ENCODE results near the gene TEX101.
"Not testable (repeated sequence)": the region's sequence is repeated elsewhere in the genome, so short reads cannot be mapped to it uniquely, and the experiment has no call there.

The TEX101 gene

GRCh38 chr19:43420954-43421353 lies 6.3 kb downstream of the TEX101 start:
- no peak for DNase-seq (ENCODE audit: low spot score)

DNA sequence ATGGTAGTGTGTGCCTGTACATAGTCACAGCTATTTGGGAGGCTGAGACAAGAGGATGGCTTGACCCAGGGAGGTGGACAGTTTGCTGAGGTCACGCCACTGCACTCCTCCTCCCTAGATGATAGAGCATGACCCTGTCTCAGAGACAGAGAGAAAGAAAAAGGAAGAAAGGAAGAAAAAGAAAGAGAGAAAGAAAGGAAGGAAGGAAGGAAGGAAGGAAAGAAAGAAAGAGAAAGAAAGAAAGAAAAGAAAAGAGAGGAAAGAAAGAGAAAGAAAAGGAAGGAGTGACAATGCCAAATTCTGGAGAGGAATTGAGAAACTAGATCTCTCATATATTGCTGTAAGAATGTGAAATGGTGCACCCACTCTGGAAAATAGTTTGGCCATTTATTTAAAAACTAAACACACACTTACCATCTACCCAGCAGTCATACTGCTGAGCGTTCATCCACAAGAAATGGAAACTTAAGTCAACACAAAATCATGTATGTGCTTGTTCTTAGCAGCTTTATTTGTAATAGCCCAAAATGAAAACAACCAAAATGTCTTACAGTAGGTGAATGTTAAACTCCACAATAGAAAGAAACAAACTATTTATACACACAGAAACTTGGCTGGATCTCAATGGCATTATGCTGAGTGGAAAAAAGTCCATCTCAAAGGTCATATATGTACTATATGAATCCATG lies 7.5 kb downstream of the TEX101 start:
- DNase-seq (ENCODE audit: low spot score) = no peak

- DNase-seq (ENCODE audit: low spot score) = no peak
Observed at GRCh38 chr19:43422689-43423066, 8.0 kb downstream of the TEX101 start.

- DNase-seq (ENCODE audit: low spot score) = no peak
Observed at GRCh38 chr19:43423779-43424178, 9.1 kb downstream of the TEX101 start.

DNA sequence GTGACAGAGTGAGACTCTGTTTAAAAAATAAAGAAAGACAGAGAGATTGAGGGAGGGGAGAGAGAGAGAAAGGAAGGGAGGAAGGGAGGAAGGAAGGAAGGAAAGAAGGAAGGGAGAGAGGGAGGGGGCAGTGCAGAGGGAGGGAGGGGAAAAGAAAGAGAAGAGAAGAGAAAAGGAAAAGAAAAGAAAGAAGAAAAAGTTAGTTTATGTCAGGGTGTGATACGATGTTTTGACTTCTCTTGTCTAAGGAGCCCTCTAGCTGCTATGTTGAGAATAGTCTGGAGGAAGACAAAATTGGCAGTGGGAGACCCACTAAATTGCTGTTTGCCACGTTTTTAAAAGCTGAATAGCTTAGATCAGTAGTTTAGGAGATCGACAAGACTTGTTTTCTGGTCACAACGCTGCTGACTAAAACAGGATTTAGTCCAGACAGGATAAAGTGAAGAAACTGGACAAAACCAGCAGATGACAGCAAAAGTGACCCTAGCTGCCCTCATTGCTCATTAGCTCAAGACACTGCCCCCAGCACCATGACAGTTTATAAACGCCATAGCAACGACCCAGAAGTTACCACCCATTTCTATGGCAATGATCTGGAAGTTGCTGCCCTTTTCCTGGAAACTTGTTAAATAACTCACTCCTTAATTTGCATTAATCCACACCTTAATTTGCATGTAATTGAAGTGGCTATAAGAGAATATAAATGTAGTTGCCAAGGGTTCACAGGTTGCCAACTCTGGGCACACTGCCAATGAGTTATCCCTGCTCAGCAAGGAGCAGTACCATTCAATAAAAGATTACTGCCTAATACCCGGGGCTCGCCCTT lies 11.1 kb downstream of the TEX101 start:
- DNase-seq (ENCODE audit: low spot score) = peak; percentile 77

DNA sequence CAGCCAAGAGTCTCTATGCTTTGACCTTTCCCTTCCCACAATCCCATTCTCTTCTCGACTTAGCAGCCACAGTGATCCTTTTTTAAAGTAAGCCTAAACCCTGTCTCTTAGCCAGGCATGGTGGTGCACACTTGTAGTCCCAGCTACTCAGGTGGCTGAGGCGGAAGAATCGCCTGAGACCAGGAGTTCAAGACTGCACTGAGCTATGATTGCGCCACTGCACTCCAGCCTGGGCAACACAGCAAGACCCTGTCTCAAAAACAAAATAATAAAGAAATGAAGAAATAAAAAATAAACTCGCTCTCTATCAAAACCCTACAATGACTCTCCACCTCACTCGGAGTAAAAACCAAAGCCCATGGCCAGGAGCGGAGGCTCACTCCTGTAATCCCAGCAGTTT lies 14.7 kb downstream of the TEX101 start:
- no peak for DNase-seq (ENCODE audit: low spot score)

GRCh38 chr19:43430142-43430710 lies 15.5 kb downstream of the TEX101 start:
- no peak for DNase-seq (ENCODE audit: low spot score)

DNA sequence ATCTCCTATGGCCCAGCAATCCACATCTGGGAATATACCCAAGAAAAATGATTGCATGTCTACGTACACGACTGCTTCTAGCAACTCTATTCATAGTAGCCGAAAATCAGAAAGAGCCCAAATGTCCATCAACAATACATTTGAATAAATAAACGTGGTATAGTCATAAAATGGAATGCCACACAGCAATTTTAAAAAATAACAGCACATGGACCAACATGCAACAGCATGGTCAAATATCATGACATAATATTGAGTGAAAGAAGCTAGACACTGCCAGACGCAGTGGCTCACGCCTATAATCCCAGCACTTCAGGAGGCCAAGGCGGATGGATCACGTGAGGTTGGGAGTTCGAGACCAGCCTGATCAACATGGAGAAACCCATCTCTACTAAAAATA lies 16.3 kb downstream of the TEX101 start:
- no peak for DNase-seq (ENCODE audit: low spot score)

- DNase-seq (ENCODE audit: low spot score) = no peak
Observed at GRCh38 chr19:43433358-43433673, 18.6 kb downstream of the TEX101 start.

DNA sequence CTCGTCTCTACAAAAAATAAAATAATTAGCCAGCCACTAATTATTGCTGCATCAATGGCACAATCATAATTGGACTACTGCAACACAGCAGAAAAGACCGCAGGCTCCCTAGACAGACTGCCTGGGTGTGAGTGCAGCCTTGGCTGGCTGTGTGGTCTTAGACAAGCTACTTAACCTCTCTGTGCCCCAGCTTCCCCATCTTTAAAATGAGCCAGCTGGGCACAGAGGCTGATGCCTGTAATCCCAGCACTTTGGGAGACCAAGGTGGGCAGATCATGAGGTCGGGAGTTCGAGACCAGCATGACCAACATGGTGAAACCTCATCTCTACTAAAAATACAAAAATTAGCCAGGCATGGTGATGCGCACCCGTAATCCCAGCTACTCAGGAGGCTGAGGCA lies 19.0 kb downstream of the TEX101 start:
- no peak for DNase-seq (ENCODE audit: low spot score)

DNA sequence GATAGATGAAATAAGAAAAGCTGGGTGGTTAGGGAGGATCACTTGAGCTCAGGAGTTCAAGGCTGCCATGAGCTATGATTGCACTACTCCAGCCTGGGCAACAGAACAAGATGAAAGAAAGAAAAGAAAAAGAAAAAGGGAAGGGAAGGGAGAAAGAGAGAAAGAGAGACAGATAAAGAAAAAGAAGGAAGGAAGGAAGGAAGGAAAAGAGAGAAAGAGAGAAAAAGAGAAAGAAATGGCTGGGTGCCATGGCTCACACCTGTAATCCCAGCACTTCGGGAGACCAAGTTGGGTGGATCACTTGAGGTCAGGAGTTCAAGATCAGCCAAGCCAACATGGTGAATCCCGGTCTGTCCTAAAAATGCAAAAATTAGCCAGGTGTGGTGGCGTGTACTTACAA lies 21.1 kb downstream of the TEX101 start:
- DNase-seq (ENCODE audit: low spot score) = no peak

GRCh38 chr19:43437284-43437683 lies 22.6 kb downstream of the TEX101 start:
- not testable (repeated sequence) for DNase-seq (ENCODE audit: low spot score)

DNA sequence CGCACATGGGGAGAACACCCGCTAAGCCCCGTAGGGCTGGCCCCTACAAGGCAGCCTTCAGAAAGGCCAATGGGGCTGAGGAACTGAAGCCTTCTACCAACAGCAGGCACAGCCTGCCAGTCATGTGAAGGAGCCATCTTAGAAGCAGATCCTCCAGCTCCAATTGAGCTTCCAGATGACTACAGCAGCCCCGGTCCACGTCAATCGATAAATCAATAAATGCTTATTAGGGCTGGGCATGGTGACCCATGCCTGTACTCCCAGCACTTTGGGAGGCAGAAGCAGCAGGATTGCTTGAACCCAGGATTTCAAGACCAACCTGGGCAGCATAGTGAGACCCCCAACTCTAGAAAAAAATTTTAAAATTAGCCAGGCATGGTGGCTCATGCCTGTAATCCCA lies 23.0 kb downstream of the TEX101 start:
- no peak for DNase-seq (ENCODE audit: low spot score)

DNA sequence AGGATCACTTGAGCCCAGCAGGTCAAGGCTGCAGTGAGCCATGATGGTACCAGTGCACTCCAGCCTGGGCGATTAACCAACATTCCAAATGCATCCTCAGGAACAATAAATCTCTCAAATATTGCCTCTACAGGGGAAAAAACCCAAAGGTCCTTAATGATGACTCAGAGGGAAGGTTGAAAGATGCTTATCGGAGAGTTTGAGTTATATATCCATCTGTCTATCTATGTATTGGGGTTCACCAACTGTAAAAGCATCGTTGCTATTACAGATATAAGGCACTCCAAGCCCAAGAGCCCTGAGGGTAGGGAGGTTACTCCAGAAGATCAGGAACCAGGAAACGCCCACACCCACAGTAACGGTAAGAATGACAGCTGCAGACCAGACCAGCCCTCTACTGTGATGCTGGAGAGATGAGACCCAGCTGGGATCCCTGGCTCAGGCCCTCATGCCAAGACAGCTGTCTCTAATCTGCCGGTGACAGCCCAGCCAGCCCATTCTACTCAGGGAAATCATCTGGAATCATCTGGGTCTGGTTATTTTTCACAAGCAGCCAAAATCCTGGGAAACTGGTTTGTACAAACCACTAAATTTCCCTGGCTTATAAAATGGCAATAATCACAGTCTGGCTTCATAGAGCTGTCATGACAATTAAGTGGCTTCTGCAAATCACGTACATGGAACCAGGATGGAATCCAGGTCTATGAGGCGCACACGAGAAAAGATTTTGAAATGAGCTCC lies 23.8 kb downstream of the TEX101 start:
- DNase-seq (ENCODE audit: low spot score) = peak; percentile 43

GRCh38 chr19:43439032-43439708 lies 24.5 kb downstream of the TEX101 start:
- peak; percentile 89 for DNase-seq (ENCODE audit: low spot score)

DNA sequence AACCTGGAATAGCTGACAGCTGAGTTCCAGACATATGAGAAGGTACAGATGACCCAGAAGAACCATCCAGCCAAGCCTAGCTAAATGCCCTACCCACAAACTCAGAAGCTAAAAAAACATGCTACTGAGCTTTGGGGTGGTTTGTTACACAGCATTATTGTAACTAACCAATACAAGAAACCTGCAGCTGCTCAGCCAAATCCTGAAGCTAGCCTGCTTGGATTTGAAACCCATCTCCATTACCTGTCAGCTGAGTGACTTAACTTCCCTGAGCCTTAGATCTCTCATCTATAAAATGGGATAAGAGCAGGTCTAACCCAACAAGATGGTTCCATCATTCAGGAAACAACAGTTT lies 25.0 kb downstream of the TEX101 start:
- DNase-seq (ENCODE audit: low spot score) = no peak

GRCh38 chr19:43441716-43442115 lies 27.0 kb downstream of the TEX101 start:
- no peak for DNase-seq (ENCODE audit: low spot score)

DNA sequence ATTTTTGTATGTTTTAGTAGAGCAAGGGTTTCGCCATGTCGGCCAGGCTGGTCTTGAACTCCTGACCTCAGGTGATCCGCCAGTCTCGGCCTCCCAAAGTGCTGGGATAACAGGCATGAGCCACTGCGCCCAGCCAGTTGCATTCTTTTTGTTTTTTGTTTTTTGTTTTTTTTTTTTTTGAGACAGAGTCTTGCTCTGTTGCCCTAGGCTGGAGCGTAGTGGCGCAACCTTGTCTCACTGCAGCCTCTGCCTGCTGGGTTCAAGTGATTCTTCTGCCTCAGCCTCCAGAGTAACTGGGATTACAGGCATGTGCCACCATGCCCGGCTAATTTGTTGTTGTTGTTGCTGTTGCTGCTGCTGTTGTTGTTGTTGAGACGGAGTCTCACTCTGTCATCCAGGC lies 29.4 kb downstream of the TEX101 start:
- not testable (repeated sequence) for DNase-seq (ENCODE audit: low spot score)

DNA sequence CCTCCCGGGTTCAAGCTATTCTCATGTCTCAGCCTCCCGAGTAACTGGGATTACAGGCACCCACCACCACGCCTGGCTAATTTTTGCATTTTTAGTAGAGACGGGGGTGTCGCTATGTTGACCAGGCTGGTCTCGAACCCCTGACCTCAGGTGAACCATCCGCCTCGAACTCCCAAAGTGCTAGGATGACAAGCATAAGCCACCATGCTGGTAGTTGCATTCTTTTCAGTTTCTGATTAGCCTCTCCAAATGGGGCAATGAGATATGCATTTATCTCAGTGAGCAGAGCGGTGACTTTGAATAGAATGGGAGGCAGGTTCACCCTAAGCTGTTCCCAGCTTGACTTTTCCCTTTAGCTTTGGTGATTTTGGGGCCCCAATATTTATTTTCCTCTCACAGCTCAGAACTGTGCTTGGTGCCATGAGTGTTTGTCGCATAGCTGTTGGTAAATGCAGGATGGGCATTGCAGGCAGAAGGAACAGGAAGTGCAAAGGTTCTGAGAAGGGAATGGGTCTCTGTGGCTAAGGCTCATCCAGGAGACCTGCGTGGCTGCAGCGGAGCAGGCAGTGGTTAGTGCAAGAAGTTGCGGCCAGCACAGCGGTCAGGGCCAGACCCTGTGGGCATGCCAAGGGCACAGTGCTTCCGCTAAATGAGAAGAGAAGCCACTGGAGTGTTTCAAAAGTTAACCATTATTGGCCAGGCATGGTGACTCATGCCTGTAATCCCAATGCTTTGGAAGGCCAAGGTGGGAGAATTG lies 30.0 kb downstream of the TEX101 start:
- DNase-seq (ENCODE audit: low spot score) = no peak

DNA sequence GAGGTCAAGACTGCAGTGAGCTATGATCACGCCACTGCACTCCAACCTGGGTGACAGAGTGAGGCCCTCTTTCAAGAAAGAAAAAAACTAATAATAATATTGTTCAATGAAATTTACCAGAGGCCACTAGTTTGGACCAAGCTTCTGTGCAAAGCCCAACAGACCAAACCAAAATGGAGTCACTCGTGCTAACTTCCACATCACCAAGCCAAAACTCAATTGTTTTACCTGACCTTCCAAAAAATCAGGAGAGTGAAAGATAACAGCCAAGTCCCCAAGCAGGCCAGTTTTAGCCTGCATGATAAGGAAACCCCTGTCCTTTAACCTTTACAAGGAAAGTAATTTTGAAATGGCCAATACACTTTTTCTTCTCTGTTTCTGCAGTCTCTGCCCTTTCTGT lies 30.7 kb downstream of the TEX101 start:
- DNase-seq (ENCODE audit: low spot score) = no peak

- DNase-seq (ENCODE audit: low spot score) = peak; percentile 70
Observed at GRCh38 chr19:43446746-43447489, 32.2 kb downstream of the TEX101 start.

Measured in LoVo (cell line).